ENCODE data around the gene WDR19. TPM values are rescaled to one million over a fixed set of nuclear protein-coding genes. Genes with fewer than 3 reads are reported as not detected.

Gene WDR19
- total RNA-seq, 1 donor from 2014 or later, result 33.4 TPM

GRCh38 chr4:39303871-39304270, 121.5 kb downstream of the WDR19 start:
- no peak for DNase-seq

GRCh38 chr4:39304651-39305050, 122.3 kb downstream of the WDR19 start:
- no peak for DNase-seq

GRCh38 chr4:39305912-39306677, 123.8 kb downstream of the WDR19 start:
- DNase-seq, result no peak

- peak; percentile 66 for DNase-seq
Measured at GRCh38 chr4:39308611-39309010, 126.3 kb downstream of the WDR19 start.

- peak; percentile 31 for DNase-seq
Measured at GRCh38 chr4:39312816-39313215, 130.5 kb downstream of the WDR19 start.

GRCh38 chr4:39319676-39320075, 137.3 kb downstream of the WDR19 start:
- no peak for DNase-seq

GRCh38 chr4:39320381-39321115, 138.2 kb downstream of the WDR19 start:
- DNase-seq, result no peak

- DNase-seq, result no peak
Measured at GRCh38 chr4:39323821-39324220, 141.5 kb downstream of the WDR19 start.

- DNase-seq, result no peak
Measured at GRCh38 chr4:39324446-39324845, 142.1 kb downstream of the WDR19 start.

GRCh38 chr4:39324897-39325613, 142.7 kb downstream of the WDR19 start:
- no peak for DNase-seq

- no peak for DNase-seq
Measured at GRCh38 chr4:39326468-39326977, 144.2 kb downstream of the WDR19 start.

- DNase-seq, result no peak
Measured at GRCh38 chr4:39330353-39330752, 148.0 kb downstream of the WDR19 start.

- no peak for DNase-seq
Measured at GRCh38 chr4:39331191-39331590, 148.9 kb downstream of the WDR19 start.

Small RNA genes lying within 50 kb of the gene (small RNA-seq; reads per million reads assigned to genes)
- not detected for gene RNU6-32P (ENCODE audit: low replicate concordance)

Other genes with a start within 250 kb of the WDR19 start
- 1.6 TPM for gene TMEM156, start 150.1 kb upstream of the WDR19 start, total RNA-seq
- 29.5 TPM for gene KLHL5, start 120.3 kb upstream of the WDR19 start, total RNA-seq
- gene RFC1, start 183.8 kb downstream of the WDR19 start, total RNA-seq, result 43.4 TPM
- gene KLB, start 224.4 kb downstream of the WDR19 start, total RNA-seq, result not detected